ENCODE measurements around the gene SLC39A10.

GRCh38 chr2:195756218-195756942 lies 99.4 kb downstream of the SLC39A10 start:
- TF ChIP-seq CTCF (IDR thresholded peaks at IDR 0.05) (no peak), POLR2A (IDR thresholded peaks at IDR 0.05) (no peak)
